Sigmoid colon (tissue), 7 donors: ENCODE results near the gene ING4. TPM values are rescaled to one million over a fixed set of nuclear protein-coding genes. Genes with fewer than 3 reads are reported as not detected.

Source experiments
- DNase-seq: peaks from one replicate; pipeline ENCODE4 v3.0.0-alpha.2; 2019
- H3K27ac ChIP-seq, 4 donors: fragments of 200-600 bp; sonication (generic); one replicate each; pipeline ENCODE4 v1.5.1; 2016 to 2019; ENCODE audit warnings: mild to moderate bottlenecking in 1 of 4
- H3K27me3 ChIP-seq, 3 donors: fragments of 200-600 bp; sonication (generic); one replicate each; pipeline ENCODE4 v1.5.1; 2019; ENCODE audit warnings: mild to moderate bottlenecking in 1 of 3
- H3K36me3 ChIP-seq, 4 donors: fragments of 200-600 bp; sonication (generic); one replicate each; pipeline ENCODE4 v1.5.1; 2016 to 2019
- H3K4me1 ChIP-seq, 4 donors: fragments of 200-600 bp; sonication (generic); one replicate each; pipeline ENCODE4 v1.5.1; 2017 to 2019
- H3K4me3 ChIP-seq, 4 donors: fragments of 200-600 bp; sonication (generic); one replicate each; pipeline ENCODE4 v1.5.1; 2017 to 2019; ENCODE audit warnings: mild to moderate bottlenecking in 2 of 4, moderate library complexity in 1 of 4
- H3K9me3 ChIP-seq, 4 donors: fragments of 200-600 bp in 3 of 4; sonication (generic) in 3 of 4; one replicate each; pipeline versions ENCODE4 v1.5.1 to v1.6.1; 2013 to 2019
- CTCF ChIP-seq, 4 experiments: fragments of 450-650 bp in 3 of 4; fragments of 200-600 bp in 1 of 4; IDR thresholded peaks; one replicate each; pipeline ENCODE4 v1.5.1; 2016 to 2019; ENCODE audit warnings: antibody characterized with exemption in 4 of 4, mild to moderate bottlenecking in 3 of 4, moderate library complexity in 2 of 4
- EP300 ChIP-seq, 4 donors: sonication (generic); formaldehyde crosslinking; IDR thresholded peaks; one replicate each; pipeline ENCODE4 v1.6.1; 2017; ENCODE audit warnings: antibody characterized with exemption in 4 of 4
- POLR2A ChIP-seq, 2 donors: fragments of 450-650 bp; IDR thresholded peaks; one replicate each; pipeline ENCODE4 v1.6.1; 2016; ENCODE audit warnings: antibody characterized with exemption in 2 of 2, mild to moderate bottlenecking in 2 of 2, moderate library complexity in 2 of 2
- POLR2AphosphoS5 ChIP-seq, 4 donors: sonication (generic); formaldehyde crosslinking; IDR thresholded peaks; one replicate each; pipeline ENCODE4 v1.6.1; 2017; ENCODE audit warnings: antibody characterized with exemption in 4 of 4
- WGBS, 2 donors: extraction: QIAGEN DNeasy Blood & Tissue Kit; methylation state at CpG; one replicate each; pipeline ENCODE4 v1.1.7; 2013; 5-methylcytosine and 5-hydroxymethylcytosine counted together
- intact Hi-C: fragments of 100-400 bp; cut with DNase I; formaldehyde crosslinking; loops from one replicate; pipeline ENCODE4 v1.15.1; 2023
- polyA plus RNA-seq, 3 donors: library from polyadenylated mRNA; stranded (reverse); fragments of 200-250 nt; gene quantifications; one replicate each; pipeline ENCODE4 v1.2.3, GENCODE V29; 2013
- total RNA-seq, 4 donors: library from RNA; depleted of rRNA; stranded (reverse); fragments of >200 nt; gene quantifications; one replicate each; pipeline ENCODE4 v1.1.0, GENCODE V29; 2016
- donor health status: healthy with polysubstance abuse.
- donor health status: Bipolar disorder and iron deficiency.
- donor health status: healthy.

The ING4 gene
- total and polyA plus RNA-seq, 7 donors, result 37.8 to 85.9 (median 59.5) TPM

GRCh38 chr12:6613015-6613775, 49.7 kb downstream of the ING4 start:
- Histone ChIP-seq H3K27me3 (no peaks in the 10 kb centered on the region), H3K36me3 (no peaks in the 10 kb centered on the region), H3K9me3 (no peaks in the 10 kb centered on the region), H3K27ac (peak overlapping the region; percentile 87 to 96 (median 94)), H3K4me3 (peak overlapping the region in 3 of 4 donors; percentile 4 to 25 (median 19)), H3K4me1 (peaks cover 0 to 40% (median 37%) of the 10 kb centered on the region in 4 donors)
- intact Hi-C loops, result loop anchor here (5.0 kb wide), 1 partner anchor 154 kb away; the partner anchor contains the start of gene PTMS
- TF ChIP-seq POLR2AphosphoS5 (IDR thresholded peaks at IDR 0.05) (peak in 1 of 4 donors; percentile 46), EP300 (IDR thresholded peaks at IDR 0.05) (no peak), CTCF (IDR thresholded peaks at IDR 0.05) (no peak), POLR2A (IDR thresholded peaks at IDR 0.05) (no peak)
- 2 to 5% methylated on average over 17 of the region's 17 CpGs for WGBS, 2 donors
- peak; percentile 94 for DNase-seq

- Histone ChIP-seq H3K36me3 (no peaks in the 10 kb centered on the region), H3K4me3 (peak overlapping the region in 3 of 4 donors; percentile 3 to 25 (median 19)), H3K9me3 (no peaks in the 10 kb centered on the region), H3K27ac (peak overlapping the region; percentile 87 to 96 (median 94)), H3K27me3 (no peaks in the 10 kb centered on the region), H3K4me1 (peaks cover 0 to 46% (median 40%) of the 10 kb centered on the region in 4 donors)
- 13 to 20% methylated on average over 7 of the region's 7 CpGs for WGBS, 2 donors
- TF ChIP-seq EP300 (IDR thresholded peaks at IDR 0.05) (no peak), POLR2AphosphoS5 (IDR thresholded peaks at IDR 0.05) (no peak), CTCF (IDR thresholded peaks at IDR 0.05) (no peak), POLR2A (IDR thresholded peaks at IDR 0.05) (no peak)
- intact Hi-C loops, result loop anchor here (5.0 kb wide), 1 partner anchor 155 kb away; the partner anchor contains the start of gene PTMS
- DNase-seq, result no peak
Observed at GRCh38 chr12:6612652-6613014, 50.3 kb downstream of the ING4 start.

- Histone ChIP-seq H3K4me3 (no peak overlapping the region), H3K27ac (peak overlapping the region; percentile 87 to 96 (median 94)), H3K36me3 (no peaks in the 10 kb centered on the region), H3K9me3 (no peaks in the 10 kb centered on the region), H3K4me1 (peaks cover 0 to 47% (median 41%) of the 10 kb centered on the region in 4 donors), H3K27me3 (no peaks in the 10 kb centered on the region)
- WGBS, 2 donors, result 40 to 41% methylated on average over 6 of the region's 6 CpGs
- no peak for TF ChIP-seq POLR2A (IDR thresholded peaks at IDR 0.05)
- intact Hi-C loops, result loop anchor here (5.0 kb wide), 1 partner anchor 155 kb away; the partner anchor contains the start of gene PTMS
- DNase-seq, result no peak
Observed at GRCh38 chr12:6612247-6612646, 50.7 kb downstream of the ING4 start.

GRCh38 chr12:6608592-6609281, 54.2 kb downstream of the ING4 start:
- 59 to 62% methylated on average over 8 of the region's 8 CpGs for WGBS, 2 donors
- intact Hi-C loops, result loop anchor here (5.0 kb wide), 1 partner anchor 41 kb away; the partner anchor contains the start of gene NOP2
- no peak for TF ChIP-seq EP300 (IDR thresholded peaks at IDR 0.05)
- no peak for TF ChIP-seq POLR2A (IDR thresholded peaks at IDR 0.05)
- TF ChIP-seq CTCF (IDR thresholded peaks at IDR 0.05), result no peak
- TF ChIP-seq POLR2AphosphoS5 (IDR thresholded peaks at IDR 0.05), result no peak
- Histone ChIP-seq H3K27ac (peak overlapping the region; percentile 92 to 100 (median 98)), H3K9me3 (no peaks in the 10 kb centered on the region), H3K27me3 (no peaks in the 10 kb centered on the region), H3K36me3 (no peaks in the 10 kb centered on the region), H3K4me3 (no peak overlapping the region), H3K4me1 (peaks cover 0 to 63% (median 54%) of the 10 kb centered on the region in 4 donors)
- DNase-seq, result peak; percentile 81
